HK-2 (cell line): Measurements from ENCODE around the gene DNAH12.
"Not testable (repeated sequence)": the region's sequence is repeated elsewhere in the genome, so short reads cannot be mapped to it uniquely, and the experiment has no call there.

Experiments used
- DNase-seq: peaks from one replicate; pipeline ENCODE4 v3.0.0-alpha.2; 2018; ENCODE audit not compliant: unreplicated experiment

The DNAH12 gene

GRCh38 chr3:57420001-57420400 is 124.1 kb downstream of the DNAH12 start:
- DNase-seq: no peak

- no peak for DNase-seq
Measured at GRCh38 chr3:57411715-57412114, 132.4 kb downstream of the DNAH12 start.

- DNase-seq: no peak
Measured at GRCh38 chr3:57409471-57409870, 134.7 kb downstream of the DNAH12 start.

- DNase-seq: no peak
Measured at GRCh38 chr3:57402675-57403074, 141.5 kb downstream of the DNAH12 start.

- DNase-seq: peak; percentile 23
Measured at GRCh38 chr3:57397175-57398026, 146.7 kb downstream of the DNAH12 start.

GRCh38 chr3:57393977-57394376 is 150.2 kb downstream of the DNAH12 start:
- DNase-seq: no peak

- DNase-seq: no peak
Measured at GRCh38 chr3:57391767-57392166, 152.4 kb downstream of the DNAH12 start.

- no peak for DNase-seq
Measured at GRCh38 chr3:57389271-57389670, 154.9 kb downstream of the DNAH12 start.

GRCh38 chr3:57386307-57386706 is 157.8 kb downstream of the DNAH12 start:
- DNase-seq: no peak

GRCh38 chr3:57385498-57385897 is 158.6 kb downstream of the DNAH12 start:
- DNase-seq: no peak

- DNase-seq: no peak
Measured at GRCh38 chr3:57383838-57384237, 160.3 kb downstream of the DNAH12 start.

- peak; percentile 9 for DNase-seq
Measured at GRCh38 chr3:57383406-57383805, 160.7 kb downstream of the DNAH12 start.

- peak; percentile 8 for DNase-seq
Measured at GRCh38 chr3:57382933-57383332, 161.2 kb downstream of the DNAH12 start.

- DNase-seq: no peak
Measured at GRCh38 chr3:57370341-57370740, 173.8 kb downstream of the DNAH12 start.

GRCh38 chr3:57365089-57365488 is 179.1 kb downstream of the DNAH12 start:
- not testable (repeated sequence) for DNase-seq

GRCh38 chr3:57356275-57356674 is 187.9 kb downstream of the DNAH12 start:
- DNase-seq: not testable (repeated sequence)

GRCh38 chr3:57354768-57355167 is 189.4 kb downstream of the DNAH12 start:
- DNase-seq: no peak

GRCh38 chr3:57350271-57350670 is 193.9 kb downstream of the DNAH12 start:
- no peak for DNase-seq

- not testable (repeated sequence) for DNase-seq
Measured at GRCh38 chr3:57339071-57339642, 205.0 kb downstream of the DNAH12 start.

GRCh38 chr3:57338272-57339070 is 205.7 kb downstream of the DNAH12 start:
- not testable (repeated sequence) for DNase-seq

- no peak for DNase-seq
Measured at GRCh38 chr3:57335283-57335938, 208.7 kb downstream of the DNAH12 start.

- DNase-seq: no peak
Measured at GRCh38 chr3:57331078-57331610, 213.0 kb downstream of the DNAH12 start.
